T-helper 2 cell treated with Interferon-gamma antibody and Interleukin-4, amounts not matched to agents 100 ng/mL and 5 ng/mL, for 36 hours (primary cell): ENCODE data around the gene LDLRAD4. TPM values are rescaled to one million over a fixed set of nuclear protein-coding genes. Genes with fewer than 3 reads are reported as not detected.
"Not testable (repeated sequence)": the region's sequence is repeated elsewhere in the genome, so short reads cannot be mapped to it uniquely, and the experiment has no call there.

Source experiments
- intact Hi-C: fragments of 100-400 bp; cut with micrococcal nuclease; formaldehyde crosslinking; loops from one replicate; pipeline ENCODE4 v1.15.1; 2023
- total RNA-seq: library from RNA; stranded (reverse); gene quantifications from 2 replicates; pipeline ENCODE4 v1.2.3, GENCODE V29; 2022

The LDLRAD4 gene
- total RNA-seq, 1 donor from 2014 or later, result 28.5 TPM

DNA sequence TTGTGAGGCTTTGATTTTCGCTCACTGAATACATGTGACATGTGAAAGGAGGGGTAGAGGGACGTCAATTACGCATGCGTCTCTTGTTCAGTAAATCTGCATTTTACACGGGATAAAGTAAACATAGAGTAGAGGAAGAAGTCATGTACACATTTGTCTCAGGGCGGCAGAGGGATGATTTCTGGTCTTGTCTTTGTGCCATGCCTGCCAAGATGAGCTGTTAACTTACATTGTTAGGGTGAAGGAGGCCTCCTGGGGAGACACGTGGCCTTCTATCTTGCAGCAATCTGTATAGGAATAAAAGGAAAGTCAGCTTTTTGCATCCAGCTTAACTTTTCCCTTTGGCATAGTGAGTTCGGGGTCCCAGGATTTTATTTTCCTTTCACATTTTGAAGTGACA lies 106.3 kb downstream of the LDLRAD4 start:
- intact Hi-C loops, result no loop called here

- intact Hi-C loops, result no loop called here
These were observed 109.7 kb downstream of the LDLRAD4 start for GRCh38 chr18:13328213-13328612.

DNA sequence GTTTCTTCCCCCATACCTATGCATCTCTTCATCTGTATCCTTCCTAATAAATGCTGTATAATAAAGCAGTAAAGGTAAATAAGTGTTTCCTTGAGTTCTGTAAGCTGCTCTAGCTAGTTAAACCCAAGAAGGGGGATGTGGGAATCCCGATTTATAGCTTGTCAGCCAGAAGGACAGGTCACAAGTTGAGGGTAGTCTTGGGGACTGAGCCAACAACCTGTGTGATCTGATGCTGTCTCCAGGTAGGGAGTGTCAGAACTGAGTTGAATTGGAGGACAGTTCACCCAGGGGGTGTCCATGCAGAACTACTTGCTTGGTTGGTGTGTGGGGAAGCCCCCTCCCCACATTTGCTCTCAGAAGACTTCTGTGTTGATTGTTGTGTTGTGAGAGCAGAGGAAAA lies 112.4 kb downstream of the LDLRAD4 start:
- intact Hi-C loops, result no loop called here

GRCh38 chr18:13331846-13332245 lies 113.3 kb downstream of the LDLRAD4 start:
- intact Hi-C loops, result no loop called here

DNA sequence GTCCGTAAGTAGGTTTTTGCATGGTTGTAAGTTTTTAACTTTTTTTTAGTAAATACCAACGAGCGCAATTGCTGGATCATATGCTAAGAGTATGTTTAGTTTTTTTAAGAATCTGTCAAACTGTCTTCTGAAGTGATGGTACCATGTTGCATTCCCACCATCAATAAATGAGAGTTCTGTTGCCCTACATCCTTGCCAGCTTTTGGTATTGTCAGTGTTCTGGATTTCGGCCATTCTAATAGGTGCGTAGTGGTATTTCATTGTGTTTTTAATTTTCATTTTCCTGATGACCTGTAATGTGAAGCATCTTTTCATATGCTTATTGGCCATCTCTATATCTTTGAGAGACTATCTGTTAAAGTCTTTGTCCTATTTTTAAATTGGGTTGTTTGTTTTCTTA lies 114.3 kb downstream of the LDLRAD4 start:
- intact Hi-C loops, result no loop called here

- intact Hi-C loops, result no loop called here
These were observed 117.3 kb downstream of the LDLRAD4 start for GRCh38 chr18:13335903-13336302.

DNA sequence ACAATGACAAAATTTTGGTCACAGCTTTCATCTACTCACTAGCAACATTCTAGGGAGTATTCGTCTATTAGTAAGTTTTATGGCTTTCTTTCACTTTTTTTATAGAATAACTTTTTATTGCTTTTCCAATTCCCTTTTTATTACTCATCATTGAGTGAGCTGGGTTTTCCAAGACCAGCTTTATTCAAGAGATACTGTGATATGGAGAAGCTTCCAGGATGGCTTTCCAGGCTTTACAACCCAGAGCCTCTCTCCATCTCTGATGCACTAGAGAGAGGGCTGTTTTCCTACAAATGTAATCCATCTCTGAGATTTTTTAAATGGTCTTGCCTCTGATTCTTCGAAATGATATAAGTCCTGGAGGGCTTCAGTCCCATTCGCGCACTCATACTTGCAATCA lies 118.3 kb downstream of the LDLRAD4 start:
- intact Hi-C loops, result no loop called here

DNA sequence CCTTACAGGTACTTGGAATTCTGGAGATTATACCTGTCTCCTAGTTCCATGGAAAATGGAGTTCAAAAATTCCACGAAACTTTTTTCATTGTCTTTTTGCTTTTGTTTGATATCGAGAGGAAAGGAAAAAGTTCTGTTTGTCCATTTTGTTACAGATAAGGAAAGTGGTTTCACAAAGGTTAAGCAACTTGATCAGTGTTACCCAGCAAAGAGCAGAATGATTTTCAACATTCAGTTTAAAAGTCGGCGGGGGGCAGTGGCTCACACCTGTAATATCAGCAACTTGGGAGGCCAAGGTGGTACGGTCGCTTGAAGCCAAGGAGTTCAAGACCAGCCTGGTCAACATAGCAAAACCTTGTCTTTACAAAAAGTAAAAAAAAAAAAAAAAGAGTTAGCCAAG lies 118.8 kb downstream of the LDLRAD4 start:
- intact Hi-C loops, result no loop called here

DNA sequence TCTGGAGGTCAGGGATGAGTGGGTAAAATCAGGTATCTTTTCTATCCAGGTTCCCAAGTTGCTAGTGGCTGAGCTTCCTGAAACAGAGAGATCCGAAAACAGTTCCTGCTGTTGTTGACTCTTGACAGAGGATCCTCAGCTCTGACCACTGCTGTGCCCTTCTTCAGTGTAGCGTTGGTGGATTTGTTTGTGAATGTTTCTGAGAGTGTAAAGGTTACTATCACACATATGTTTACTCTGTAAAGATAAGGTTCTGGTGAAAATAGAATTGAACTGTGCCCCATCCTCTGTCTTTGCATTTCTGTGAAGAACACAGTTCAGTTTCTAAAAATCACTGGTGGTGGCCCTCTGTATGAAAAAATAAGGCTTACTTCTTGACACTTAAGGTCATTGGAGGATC lies 119.8 kb downstream of the LDLRAD4 start:
- intact Hi-C loops, result no loop called here

GRCh38 chr18:13339653-13340052 lies 121.1 kb downstream of the LDLRAD4 start:
- intact Hi-C loops, result no loop called here

DNA sequence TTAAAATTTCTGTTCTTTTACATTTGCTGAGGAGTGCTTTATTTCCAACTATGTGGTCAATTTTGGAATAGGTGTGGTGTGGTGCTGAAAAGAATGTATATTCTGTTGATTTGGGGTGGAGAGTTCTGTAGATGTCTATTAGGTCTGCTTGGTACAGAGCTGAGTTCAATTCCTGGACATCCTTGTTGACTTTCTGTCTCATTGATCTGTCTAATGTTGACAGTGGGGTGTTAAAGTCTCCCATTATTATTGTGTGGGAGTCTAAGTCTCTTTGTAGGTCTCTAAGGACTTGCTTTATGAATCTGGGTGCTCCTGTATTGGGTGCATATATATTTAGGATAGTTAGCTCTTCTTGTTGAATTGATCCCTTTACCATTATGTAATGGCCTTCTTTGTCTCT lies 127.9 kb downstream of the LDLRAD4 start:
- intact Hi-C loops, result not testable (repeated sequence)

DNA sequence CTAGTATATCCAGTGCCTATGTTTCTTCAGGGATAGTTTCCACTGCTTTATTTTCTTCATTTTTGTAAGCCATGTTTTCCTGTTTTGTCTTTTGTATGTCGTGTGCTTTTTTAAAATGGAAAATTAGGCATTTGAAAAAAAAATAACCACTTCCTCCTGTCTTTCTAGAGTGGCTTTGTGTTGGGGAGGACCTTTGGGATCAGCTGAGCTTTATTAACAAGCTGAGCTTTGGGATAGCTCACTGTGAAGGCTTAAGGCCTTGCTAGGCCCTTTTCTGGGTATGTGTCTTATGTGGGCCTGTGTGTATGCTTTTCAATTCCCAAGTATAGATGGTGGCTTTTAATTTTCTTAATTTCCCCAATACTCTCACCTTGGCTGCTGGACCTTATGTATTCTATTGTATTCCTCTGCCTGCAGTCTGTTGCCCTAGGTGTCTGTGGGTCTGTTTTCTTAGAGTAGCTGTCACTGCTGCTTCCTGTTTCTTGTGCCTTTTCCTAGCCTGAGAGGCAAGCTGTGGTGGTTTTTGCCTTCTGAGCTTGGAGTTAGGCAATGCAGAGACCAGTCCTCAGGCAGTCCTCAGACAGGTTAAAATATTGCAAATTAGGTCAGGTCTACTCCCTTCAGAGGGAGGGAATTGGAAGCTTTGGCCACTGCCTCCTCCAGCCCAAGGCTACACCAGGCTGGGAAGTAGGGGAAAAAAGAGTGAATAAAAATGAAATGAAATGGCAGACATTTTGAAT lies 134.7 kb downstream of the LDLRAD4 start:
- intact Hi-C loops, result no loop called here

DNA sequence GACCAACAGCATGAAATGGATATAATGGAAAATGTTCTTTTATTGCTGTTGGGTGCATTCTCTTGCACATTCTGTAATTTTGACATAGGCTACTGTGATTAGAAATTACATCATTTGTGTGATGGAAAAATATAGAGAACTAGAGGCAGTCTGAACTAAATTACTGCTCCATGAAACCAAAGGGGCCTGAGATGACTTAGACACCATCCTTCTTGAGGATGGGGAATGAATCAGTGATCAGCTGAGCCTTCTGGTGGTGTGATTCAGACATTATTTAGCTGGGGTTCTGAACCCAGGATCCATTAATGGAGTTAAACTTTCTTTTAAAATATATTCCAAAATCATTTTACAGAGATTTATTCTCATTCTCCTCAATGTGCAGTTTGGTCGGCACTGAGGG lies 135.8 kb downstream of the LDLRAD4 start:
- intact Hi-C loops, result no loop called here

- intact Hi-C loops, result no loop called here
These were observed 137.5 kb downstream of the LDLRAD4 start for GRCh38 chr18:13356032-13356431.

DNA sequence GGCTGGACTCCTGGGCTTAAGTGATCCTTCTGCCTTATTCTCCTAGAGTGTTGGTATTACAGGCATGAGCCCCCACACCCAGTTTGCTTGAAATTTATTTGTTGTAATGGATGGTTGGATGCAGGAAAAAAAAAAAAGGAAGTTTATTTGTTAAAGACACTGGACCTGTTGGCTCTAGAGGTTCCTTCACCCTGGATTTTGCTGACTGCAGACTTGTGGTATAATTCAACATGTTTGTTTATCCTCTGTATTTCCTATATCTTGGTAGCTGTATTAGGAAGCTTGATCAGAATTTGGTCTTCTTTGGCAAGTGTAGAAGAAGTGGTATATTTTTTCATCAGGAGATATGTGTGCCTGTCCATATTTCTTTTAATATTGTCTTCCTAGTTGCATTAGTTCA lies 138.7 kb downstream of the LDLRAD4 start:
- intact Hi-C loops, result no loop called here

- intact Hi-C loops, result no loop called here
These were observed 140.7 kb downstream of the LDLRAD4 start for GRCh38 chr18:13359210-13359609.

DNA sequence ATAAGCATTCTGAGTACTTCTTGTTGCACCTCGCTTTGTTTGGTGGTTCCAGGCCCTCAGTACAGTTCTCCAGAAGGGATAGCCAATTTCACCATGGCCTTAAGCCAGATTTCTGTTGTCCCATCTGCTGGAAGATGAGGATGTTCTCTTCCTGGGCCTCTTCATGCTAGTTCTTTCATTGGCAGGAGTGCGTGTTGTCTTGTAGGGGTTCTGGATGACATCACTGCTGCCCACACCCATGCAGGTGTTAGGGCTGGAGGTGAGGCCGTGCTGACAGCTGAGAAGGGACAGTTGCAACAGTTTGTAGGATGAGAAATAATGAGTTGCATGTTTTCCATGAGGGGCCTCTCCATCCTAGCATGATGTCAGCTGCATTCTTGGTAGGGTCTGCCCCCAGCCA lies 142.9 kb downstream of the LDLRAD4 start:
- intact Hi-C loops, result no loop called here

GRCh38 chr18:13362051-13362450 lies 143.5 kb downstream of the LDLRAD4 start:
- intact Hi-C loops, result no loop called here

DNA sequence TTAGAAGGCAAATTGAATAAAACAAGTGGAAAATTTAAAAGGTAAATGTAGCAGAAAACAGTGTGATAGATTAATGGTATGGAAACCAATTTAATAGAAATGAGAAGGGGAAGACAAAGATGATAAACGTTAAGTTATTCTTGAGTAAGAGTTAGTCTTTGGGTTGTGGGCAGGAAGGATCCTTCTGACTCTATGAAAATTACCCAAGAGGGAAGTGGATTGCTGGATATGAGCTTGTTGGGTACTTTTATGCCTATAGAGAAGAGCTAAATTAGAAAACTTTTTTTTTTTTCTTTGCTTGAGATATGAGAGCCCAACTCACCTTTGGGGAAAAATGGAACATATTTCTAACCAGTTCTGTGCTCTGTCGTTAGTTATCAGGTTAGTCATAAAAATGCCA lies 144.0 kb downstream of the LDLRAD4 start:
- intact Hi-C loops, result no loop called here

DNA sequence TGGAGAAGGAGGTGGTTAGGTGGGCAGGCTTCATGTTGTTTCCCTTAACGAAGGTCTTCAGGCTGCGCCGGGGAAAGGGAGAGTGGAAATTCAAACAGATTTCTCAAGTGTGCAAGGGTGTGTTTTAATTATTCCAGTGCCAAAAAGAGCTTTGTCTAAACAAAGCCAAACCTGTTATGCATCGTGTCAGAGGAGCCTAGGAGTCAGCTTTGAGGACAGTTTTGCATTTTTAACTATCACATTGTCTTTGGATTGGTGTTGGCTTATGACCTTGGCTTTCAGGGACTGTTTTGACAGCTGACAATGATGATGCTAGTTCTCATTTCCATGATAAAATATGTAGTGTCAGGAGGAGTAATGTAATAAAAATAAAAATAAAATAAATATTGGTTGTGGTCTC lies 144.8 kb downstream of the LDLRAD4 start:
- intact Hi-C loops, result no loop called here

DNA sequence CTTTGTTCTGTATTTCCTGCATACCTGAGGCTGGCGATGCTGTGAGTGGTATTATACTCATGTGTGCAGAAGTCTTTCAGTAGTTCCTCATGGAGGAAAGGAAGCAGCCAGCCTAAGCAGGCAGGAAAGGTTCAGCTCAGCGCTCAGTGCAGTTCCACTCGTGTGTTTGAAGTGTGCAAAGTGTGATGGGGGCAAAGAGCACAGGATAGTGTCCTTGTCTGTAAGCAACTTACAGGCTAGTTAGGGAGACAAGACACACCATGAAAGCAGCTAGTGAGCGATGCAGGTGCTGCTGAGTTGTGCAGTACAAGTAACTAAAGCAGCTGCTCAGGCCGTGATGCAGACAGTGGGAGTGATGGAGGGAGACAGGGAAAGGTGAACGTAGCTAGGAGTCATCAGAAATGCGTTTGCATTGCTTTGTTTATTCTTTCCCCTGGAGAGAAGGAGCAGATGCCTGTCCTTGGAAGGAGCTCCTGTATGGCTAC lies 146.2 kb downstream of the LDLRAD4 start:
- intact Hi-C loops, result no loop called here

GRCh38 chr18:13366131-13366530 lies 147.6 kb downstream of the LDLRAD4 start:
- intact Hi-C loops, result no loop called here

DNA sequence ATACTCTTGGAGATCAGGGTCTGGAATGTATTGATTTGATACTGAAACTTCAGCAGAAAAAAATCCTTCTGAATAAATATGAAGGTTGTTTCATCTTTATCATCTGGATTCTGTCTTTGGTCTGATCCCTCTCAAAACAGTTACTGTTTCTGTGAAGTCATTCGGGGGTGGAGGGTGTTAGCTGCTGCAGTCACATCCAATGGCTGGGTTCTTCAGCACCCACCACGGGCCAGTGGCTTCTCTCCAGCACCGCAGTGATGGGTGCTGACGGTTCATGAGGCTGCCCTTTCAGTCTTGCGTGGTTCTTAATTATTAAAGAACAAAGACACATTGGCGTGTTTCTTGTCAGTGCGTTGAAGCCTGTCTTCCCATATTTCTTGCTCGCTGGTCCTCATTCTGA lies 148.0 kb downstream of the LDLRAD4 start:
- intact Hi-C loops, result no loop called here
